NB4 (cell line): ENCODE measurements around the gene CACNA2D3.
"Not testable (repeated sequence)": the region's sequence is repeated elsewhere in the genome, so short reads cannot be mapped to it uniquely, and the experiment has no call there.

ENCODE experiments used
- DNase-seq: peaks from one replicate; pipeline ENCODE4 v3.0.0; 2010; ENCODE audit warnings: low read depth
- H3K4me3 ChIP-seq: one replicate; pipeline ENCODE4 v1.5.1; 2011; ENCODE audit warnings: mild to moderate bottlenecking, low read depth, low read length, moderate library complexity
- MYC ChIP-seq: IDR thresholded peaks from 2 replicates; pipeline ENCODE4 v1.6.1; 2011; ENCODE audit warnings: low read depth, low read length
- POLR2A ChIP-seq: IDR thresholded peaks from 2 replicates; pipeline ENCODE4 v1.6.1; 2011; ENCODE audit warnings: mild to moderate bottlenecking; ENCODE audit not compliant: insufficient read length; ENCODE audit errors: extremely low read depth
- TF ChIP-seq, protein P1 (sequence below): IDR thresholded peaks from one replicate; pipeline ENCODE4 v1.5.1; 2012; ENCODE audit warnings: low read depth, low read length
- TF ChIP-seq, protein P2 (sequence below): IDR thresholded peaks from 2 replicates; pipeline ENCODE4 v1.6.1; 2011; ENCODE audit warnings: low read depth, low read length

Gene CACNA2D3

DNA sequence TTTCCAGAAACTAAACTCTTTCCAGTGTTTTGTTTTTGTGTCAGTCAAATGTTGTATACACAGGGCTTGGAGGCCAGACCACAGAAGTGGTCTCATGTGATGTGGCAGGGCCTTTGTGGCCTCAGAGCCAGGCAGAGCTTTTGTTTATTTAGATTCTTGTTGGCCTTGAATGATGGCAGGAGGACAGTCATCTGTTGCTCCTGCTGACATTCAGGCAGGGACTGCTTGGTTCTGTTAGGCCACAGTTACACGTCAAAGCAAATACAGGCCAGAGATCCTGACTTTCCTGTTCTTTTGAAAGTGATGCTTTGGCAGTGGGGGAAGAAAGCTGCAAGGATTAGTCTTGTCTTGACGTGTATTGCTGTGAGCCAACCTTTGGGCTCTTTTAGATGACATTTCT lies 325.1 kb downstream of the CACNA2D3 start:
- no peak for TF ChIP-seq POLR2A
- TF ChIP-seq, protein P1, sequence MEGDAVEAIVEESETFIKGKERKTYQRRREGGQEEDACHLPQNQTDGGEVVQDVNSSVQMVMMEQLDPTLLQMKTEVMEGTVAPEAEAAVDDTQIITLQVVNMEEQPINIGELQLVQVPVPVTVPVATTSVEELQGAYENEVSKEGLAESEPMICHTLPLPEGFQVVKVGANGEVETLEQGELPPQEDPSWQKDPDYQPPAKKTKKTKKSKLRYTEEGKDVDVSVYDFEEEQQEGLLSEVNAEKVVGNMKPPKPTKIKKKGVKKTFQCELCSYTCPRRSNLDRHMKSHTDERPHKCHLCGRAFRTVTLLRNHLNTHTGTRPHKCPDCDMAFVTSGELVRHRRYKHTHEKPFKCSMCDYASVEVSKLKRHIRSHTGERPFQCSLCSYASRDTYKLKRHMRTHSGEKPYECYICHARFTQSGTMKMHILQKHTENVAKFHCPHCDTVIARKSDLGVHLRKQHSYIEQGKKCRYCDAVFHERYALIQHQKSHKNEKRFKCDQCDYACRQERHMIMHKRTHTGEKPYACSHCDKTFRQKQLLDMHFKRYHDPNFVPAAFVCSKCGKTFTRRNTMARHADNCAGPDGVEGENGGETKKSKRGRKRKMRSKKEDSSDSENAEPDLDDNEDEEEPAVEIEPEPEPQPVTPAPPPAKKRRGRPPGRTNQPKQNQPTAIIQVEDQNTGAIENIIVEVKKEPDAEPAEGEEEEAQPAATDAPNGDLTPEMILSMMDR, result no peak
- TF ChIP-seq MYC, result no peak
- TF ChIP-seq, protein P2, sequence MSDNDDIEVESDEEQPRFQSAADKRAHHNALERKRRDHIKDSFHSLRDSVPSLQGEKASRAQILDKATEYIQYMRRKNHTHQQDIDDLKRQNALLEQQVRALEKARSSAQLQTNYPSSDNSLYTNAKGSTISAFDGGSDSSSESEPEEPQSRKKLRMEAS, result no peak
- DNase-seq, result no peak
- H3K4me3 ChIP-seq, result no peak overlapping the region

DNA sequence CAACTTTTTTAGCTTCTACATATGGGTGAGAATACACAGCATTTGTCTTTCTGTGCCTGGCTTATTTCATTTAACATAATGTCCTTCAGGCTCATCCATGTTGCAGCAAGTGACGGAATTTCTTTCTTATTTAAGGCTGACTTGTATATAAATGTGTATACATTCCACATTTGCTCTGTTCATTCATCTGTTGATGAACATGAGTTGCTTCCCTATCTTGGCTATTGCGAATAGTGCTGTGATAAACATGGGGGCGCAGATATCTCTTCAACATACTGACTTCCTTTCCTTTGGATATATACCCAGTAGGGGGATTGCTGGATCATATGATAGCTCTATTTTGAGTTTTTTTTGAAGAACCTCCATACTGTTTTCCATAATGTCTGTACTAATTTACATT lies 332.5 kb downstream of the CACNA2D3 start:
- TF ChIP-seq, protein P2, result no peak
- TF ChIP-seq MYC, result no peak
- no peak for TF ChIP-seq POLR2A
- TF ChIP-seq, protein P1, result no peak
- H3K4me3 ChIP-seq, result no peak overlapping the region
- DNase-seq, result no peak

DNA sequence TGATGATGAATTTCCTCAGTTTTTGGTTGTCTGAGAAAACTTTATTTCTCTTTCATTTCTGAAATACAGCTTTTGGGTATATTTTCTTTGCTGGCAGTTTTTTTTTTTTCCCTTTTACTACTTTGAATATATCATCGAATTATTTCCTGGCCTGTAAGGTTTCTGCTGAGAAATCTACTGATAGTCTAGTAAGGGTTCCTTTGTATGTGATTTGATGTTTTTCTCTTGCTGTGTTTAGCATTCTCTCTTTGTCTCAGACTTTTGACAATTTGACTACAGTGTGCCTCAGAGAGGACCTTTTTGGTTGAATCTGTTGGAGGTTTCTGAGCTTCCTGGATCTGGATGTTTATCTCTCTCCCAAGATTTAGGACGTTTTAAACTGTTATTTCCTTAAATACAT lies 336.0 kb downstream of the CACNA2D3 start:
- TF ChIP-seq, protein P2, result no peak
- TF ChIP-seq, protein P1, result no peak
- no peak for TF ChIP-seq MYC
- TF ChIP-seq POLR2A, result no peak
- DNase-seq, result no peak
- no peak overlapping the region for H3K4me3 ChIP-seq

DNA sequence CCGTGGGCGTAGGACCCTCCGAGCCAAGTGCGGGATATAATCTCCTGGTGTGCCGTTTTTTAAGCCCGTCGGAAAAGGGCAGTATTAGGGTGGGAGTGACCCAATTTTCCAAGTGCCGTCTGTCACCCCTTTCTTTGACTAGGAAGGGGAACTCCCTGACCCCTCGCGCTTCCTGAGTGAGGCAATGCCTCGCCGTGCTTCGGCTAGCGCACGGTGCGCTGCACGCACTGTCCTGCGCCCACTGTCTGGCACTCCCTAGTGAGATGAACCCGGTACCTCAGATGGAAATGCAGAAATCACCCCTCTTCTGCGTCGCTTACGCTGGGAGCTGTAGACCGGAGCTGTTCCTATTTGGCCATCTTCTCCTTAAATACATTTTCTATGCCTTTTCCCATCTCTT lies 342.2 kb downstream of the CACNA2D3 start:
- not testable (repeated sequence) for H3K4me3 ChIP-seq, DNase-seq

DNA sequence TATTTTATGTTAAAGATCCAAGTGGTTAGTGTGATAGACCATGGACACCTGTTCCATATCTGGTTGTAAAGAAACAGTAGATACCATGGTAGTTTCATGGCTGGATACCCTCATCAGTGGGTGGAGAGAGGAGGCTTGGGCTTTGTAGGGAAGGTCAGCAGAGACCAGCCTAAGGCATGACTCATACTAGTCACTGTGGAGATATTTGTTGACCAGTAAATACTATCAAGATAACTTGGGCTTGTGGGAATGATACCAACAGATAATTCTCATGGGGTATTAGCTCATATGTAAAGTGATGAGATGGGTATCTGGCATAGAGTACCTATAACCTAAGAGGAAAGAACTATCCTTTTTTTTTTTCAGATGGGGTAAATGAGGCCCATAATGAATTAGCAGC lies 354.5 kb downstream of the CACNA2D3 start:
- TF ChIP-seq, protein P1, result no peak
- TF ChIP-seq POLR2A (no peak), MYC (no peak)
- TF ChIP-seq, protein P2, result no peak
- DNase-seq, result no peak
- H3K4me3 ChIP-seq, result no peak overlapping the region

DNA sequence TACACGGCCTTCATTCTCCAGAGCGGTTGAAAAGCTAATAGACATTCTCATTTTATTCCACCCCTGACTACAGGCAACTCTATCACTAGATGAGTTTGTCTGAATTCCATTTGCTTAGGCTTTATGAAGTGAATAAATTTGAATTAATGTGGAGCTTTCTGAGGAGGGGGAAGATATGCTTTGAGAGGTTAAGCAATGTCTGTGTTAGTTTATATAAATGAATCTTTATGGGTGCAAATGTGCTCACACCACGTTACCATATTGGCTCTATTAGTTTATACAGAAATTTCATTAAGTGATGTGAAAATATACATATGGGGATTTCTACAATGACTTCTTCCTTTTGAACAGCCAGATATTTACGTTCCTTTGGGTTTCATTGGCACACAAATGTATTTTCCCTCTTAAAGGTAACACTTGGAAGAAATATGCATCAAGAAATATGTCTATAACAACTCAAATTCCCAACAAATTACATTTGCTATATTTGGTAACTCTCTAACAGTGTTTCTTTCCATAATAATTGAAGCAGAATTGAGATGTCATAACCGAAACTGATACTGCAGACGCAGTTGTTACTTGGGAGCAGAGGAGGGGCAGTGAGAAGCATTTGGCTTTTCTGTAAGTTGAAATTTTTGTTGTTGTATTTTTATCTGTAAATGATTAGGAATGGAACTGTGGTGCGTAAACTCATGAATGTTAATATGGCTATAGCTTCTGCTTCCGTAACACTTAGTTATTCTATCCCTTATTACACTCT lies 359.4 kb downstream of the CACNA2D3 start:
- DNase-seq, result no peak
- TF ChIP-seq, protein P2, result no peak
- TF ChIP-seq POLR2A (no peak), MYC (no peak)
- TF ChIP-seq, protein P1, result no peak
- no peak overlapping the region for H3K4me3 ChIP-seq
